ENCODE measurements around the gene POLR3GL.

Gene POLR3GL

GRCh38 chr1:145975216-145975615, 10.7 kb downstream of the POLR3GL start:
- no peak for DNase-seq (ENCODE audit: low read depth)

DNA sequence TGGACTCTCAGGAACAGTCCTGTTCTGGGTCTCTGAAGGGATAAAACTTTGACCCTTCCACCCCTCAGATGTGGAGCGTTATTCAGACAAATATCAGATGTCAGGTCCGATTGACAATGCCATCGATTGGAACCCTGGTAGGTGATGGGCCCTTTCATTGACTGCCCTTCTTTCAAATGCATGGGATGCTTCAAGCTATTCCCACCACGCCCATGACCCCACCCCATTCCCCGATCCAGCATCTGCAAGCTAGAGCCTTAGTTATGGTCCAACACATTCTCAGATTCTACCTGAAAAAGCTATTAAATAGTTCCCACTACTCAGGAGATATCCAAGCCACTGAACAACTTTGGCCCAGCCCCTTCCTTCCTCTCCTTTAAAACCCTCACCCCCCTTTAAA, 12.5 kb downstream of the POLR3GL start:
- DNase-seq (ENCODE audit: low read depth): no peak

DNA sequence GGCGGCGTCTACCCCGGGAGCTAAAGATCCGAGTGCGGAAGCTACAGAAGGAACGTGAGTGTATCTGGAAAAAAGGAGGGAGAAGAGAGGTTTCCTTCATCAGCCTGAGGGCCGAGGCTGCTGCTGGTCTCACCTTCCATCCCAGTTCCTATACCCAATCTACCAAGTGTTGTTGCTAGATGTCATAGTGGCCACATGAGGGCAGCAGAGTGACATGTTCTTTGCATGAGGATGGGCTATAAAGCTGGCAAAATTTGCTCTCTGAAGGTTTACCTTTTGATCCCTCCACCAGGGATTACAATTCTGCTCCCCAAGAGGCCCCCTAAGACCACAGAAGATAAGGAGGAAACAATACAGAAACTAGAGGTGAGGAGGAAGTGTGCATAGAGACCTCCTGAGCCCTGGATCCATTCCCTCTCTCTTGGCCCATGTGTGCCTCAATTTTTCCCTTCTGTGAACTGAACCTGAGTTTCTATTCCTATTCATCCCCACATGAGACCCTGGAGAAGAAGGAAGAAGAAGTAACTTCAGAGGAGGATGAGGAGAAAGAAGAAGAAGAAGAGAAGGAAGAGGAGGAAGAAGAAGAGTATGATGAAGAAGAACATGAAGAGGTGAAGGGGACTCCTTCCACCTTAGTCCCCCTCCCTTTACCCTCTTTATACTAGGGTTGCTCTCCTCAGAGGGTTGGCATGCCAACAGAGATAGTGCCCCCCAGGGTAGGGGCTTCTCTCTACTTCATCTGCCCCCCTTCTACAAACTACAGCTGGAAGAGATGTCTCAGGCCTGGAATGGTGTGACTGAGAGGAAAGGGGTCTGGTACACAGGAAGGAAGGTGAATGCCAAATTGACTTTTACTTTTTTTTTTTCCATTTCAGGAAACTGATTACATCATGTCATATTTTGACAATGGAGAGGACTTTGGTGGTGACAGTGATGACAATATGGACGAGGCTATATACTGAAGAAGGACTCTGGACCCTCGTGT, 13.3 kb downstream of the POLR3GL start:
- DNase-seq (ENCODE audit: low read depth): peak; percentile 56

GRCh38 chr1:145978471-145978853, 14.0 kb downstream of the POLR3GL start:
- DNase-seq (ENCODE audit: low read depth): no peak

DNA sequence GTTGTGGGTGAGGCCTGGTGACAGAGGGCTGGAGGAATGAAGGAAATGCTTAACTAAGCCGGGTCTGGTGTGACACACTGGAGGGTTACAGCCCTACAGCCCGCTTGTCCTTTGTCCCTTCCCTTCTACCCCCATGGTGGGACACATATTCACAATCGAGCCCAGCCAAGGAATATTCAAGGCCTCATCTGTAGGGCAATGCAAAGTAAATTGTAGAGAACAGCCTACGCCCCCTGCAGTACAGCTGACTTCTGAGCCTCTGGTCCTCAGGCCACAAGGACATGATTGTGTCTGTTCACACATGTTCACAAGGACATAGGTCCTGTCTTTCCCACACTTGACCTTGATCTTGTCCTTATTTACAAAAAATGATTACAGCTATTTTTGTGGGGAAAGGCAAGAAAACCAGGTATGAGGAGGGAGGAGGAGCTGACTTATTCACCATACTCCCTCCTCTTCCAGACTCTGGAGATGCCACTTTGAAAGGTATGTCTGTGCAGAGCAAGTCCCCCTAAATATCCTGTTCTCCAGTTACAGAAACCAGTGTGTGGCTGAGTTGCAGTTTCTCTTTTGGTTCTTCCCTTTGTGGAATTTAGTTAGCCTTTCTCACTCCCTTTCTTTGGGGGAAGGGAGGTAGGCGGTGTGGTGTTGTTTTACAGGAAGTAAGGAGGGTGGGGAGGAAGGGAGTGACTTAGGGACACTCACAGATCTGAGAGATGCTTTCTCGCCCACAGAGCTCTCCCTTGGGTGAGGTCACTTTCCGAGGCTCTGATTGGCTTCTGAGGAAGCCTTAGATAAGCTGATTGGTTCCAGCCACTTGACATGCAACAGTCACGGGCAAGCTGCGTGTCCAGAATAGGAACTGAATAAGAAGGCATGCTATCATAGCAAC, 14.6 kb downstream of the POLR3GL start:
- peak; percentile 45 for DNase-seq (ENCODE audit: low read depth)

GRCh38 chr1:145979746-145980456, 15.4 kb downstream of the POLR3GL start:
- no peak for DNase-seq (ENCODE audit: low read depth)

GRCh38 chr1:145980457-145980994, 16.0 kb downstream of the POLR3GL start:
- DNase-seq (ENCODE audit: low read depth): no peak

- DNase-seq (ENCODE audit: low read depth): no peak
These were observed 17.7 kb downstream of the POLR3GL start for GRCh38 chr1:145982010-145982723.

DNA sequence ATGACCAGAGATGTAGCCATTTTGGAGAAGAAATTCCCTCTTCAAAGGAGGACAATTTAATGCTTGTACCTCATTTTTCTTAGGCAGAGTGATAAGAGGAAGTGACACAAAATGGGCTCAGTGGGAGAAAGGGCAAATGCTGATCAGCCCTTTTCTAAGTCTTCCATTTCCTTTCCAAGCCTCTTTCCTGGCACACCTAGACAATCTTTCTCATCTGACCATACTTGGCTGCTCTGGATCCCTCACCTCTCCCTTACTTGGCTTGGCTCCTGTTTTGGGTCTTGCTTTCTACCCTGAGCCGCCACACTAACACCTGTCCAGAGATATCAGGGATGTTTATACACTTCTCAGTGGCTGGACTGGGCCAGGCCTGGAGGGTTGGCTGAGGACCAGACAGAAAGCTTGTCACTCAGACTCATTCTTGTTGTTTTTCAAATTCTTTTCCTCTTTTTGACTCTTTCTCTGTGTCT, 18.8 kb downstream of the POLR3GL start:
- no peak for DNase-seq (ENCODE audit: low read depth)

DNA sequence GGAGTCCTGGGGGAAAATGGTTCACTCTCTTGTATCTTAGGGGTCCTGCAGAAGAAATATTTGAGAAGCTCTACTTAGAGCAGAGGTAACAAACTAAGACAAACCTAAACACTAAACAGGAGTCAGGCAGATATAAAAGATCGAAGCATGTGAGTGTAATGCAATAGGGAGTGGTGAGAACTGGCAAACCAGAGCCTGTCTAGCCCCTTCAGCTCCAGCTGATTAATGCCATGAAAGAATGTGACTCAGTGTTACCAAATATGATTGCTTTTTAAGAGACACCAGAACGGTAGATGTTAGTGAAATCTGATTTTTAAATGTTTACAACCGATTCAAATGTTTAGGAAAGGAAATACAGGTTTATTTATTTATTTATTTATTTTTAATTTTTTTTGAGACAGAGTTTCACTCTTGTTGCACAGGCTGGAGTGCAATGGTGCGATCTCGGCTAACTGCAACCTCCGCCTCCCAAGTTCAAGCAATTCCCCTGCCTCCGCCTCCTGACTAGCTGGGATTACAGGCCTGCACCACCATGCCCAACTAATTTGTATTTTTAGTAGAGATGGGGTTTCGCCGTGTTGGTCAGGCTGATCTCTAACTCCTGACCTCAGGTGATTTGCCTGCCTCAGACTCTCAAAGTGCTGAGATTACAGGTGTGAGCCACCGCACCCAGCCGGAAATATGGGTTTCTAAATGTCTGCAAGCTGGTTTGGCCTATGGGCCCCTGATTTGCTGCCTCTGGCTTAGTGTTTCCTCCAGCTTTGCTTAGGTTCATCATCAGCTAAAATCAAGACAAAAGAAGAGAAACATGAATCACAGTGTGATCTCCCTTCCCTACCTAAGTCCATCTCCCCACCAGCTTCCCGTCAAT, 19.7 kb downstream of the POLR3GL start:
- DNase-seq (ENCODE audit: low read depth): no peak

- DNase-seq (ENCODE audit: low read depth): no peak
These were observed 20.6 kb downstream of the POLR3GL start for GRCh38 chr1:145985129-145985501.

- DNase-seq (ENCODE audit: low read depth): no peak
These were observed 21.3 kb downstream of the POLR3GL start for GRCh38 chr1:145985502-145986439.

DNA sequence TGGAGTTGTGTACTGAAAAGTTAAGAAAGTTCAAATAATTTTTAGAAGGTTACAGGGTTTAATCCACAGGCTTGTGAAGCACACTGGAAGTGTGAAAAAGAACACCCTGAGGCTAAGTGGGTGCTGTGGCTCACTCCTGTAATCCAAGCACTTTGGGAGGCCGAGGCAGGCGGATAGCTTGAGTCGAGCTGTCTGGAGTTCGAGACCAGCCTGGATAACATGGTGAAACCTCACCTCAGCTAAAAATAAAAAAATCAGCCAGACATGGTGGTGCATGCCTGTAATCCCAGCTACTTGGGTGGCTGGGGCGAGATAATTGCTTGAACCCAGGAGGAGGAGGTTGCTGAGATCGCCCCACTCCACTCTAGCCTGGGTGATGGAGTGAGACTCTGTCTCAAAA, 22.1 kb downstream of the POLR3GL start:
- no peak for DNase-seq (ENCODE audit: low read depth)

DNA sequence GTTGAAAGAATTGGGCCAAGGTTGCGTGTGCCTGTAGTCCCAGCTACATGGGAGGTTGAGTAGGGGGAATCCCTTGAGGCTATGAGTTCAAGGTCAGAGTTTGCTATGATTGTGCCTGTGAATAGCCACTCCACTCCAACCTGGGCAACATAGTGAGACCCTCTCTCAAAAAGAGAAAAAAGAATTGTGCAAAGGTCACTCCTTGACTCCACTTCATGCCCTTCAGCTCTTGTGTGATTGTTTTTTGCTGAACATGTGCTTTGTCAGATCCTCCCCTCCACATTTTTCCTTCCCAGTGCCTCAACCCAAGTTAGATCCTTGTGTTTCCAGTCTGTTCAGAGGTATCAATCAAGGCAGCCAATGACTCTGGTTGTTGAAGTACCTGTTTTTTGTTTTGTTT, 23.4 kb downstream of the POLR3GL start:
- DNase-seq (ENCODE audit: low read depth): no peak

DNA sequence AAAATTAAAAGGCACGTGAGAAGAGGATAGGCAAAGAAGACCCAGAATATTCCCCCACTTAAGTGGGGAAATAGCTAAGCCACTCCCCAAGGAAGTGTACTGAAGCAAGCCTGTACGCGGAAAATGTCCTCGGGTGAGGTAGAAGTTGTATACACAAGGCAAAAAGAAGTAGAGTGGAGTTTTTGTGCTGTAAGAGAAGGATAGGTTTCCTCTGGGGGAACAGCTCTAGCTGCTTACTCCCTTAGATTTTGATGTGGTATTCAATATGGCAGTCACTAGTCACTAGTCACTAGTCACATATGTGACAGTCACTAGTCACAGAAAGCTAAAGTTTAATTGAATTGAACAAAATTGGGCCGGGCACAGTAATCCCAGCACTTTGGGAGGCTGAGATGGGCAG, 24.3 kb downstream of the POLR3GL start:
- no peak for DNase-seq (ENCODE audit: low read depth)

DNA sequence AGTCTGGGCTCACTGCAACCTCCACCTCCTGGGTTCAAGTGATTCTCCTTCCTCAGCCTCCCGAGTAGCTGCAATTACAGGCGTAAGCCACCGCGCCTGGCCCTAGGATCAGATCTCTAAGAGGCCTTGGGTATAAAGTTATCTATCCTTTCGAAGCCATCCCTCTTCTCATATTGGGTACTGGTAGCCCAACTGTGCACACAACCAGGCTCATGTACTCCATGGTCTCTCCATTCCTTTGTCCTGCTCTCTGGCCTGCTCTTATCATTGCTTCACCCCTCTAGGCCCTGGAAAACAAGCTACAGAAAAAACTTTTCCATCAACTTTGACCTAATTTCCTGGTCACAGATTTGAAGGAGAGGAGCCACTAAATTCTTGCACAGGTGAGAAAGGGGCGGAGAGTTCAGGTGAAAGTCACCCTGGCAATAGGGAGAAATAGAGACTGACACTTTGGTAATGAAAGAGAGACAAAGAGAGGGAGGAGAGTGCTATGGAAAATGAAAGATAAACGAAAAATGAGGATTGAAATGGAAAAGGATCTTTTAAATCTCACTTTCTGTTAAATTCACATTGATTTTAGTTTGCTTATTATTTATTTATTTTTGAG, 25.9 kb downstream of the POLR3GL start:
- DNase-seq (ENCODE audit: low read depth): no peak

GRCh38 chr1:145991735-145992412, 27.4 kb downstream of the POLR3GL start:
- DNase-seq (ENCODE audit: low read depth): no peak

DNA sequence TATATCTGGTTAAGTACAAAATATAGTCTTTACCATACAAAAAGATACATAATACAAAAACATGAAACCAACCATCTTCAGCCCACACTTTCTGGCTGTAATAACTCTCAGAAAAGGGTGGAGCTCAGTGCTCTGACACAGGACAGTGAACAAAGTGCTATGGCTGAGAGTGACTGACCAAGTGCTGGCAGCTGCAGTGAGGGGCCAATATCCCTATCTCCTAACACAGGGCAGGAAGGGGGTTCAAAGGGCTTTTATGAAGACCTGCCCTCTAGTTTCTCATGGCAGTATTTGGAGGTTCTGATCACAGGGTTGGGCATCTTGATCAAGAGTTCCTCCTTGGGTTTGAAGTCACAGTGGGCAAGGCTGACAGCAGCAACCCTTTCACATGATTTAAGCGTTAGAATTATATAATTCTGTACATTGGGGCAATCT, 28.0 kb downstream of the POLR3GL start:
- no peak for DNase-seq (ENCODE audit: low read depth)

All from stimulated activated CD8-positive, alpha-beta memory T cell treated with anti-CD3 and anti-CD28 coated beads, Interleukin-15, amount 100 ng/mL, for 1 hour (primary cell).